Gastrocnemius medialis (tissue), 4 donors: ENCODE results near the gene BANP.
"Not testable (repeated sequence)": the region's sequence is repeated elsewhere in the genome, so short reads cannot be mapped to it uniquely, and the experiment has no call there.

ENCODE experiments used
- CTCF ChIP-seq, 5 experiments: fragments of 450-650 bp in 3 of 5; fragments of 200-600 bp in 2 of 5; sonication (generic) in 2 of 5; IDR thresholded peaks in 4 of 5; conservative IDR thresholded peaks in 1 of 5; 1 replicate in 4 of 5; 2 replicates in 1 of 5; pipeline ENCODE4 v1.5.1; 2016 to 2019; ENCODE audit warnings: antibody characterized with exemption in 5 of 5, mild to moderate bottlenecking in 3 of 5, moderate library complexity in 3 of 5
- POLR2A ChIP-seq, 2 donors: fragments of 450-650 bp; IDR thresholded peaks; one replicate each; pipeline ENCODE4 v1.6.1; 2017; ENCODE audit warnings: antibody characterized with exemption in 2 of 2, mild to moderate bottlenecking in 2 of 2, moderate library complexity in 2 of 2

DNA sequence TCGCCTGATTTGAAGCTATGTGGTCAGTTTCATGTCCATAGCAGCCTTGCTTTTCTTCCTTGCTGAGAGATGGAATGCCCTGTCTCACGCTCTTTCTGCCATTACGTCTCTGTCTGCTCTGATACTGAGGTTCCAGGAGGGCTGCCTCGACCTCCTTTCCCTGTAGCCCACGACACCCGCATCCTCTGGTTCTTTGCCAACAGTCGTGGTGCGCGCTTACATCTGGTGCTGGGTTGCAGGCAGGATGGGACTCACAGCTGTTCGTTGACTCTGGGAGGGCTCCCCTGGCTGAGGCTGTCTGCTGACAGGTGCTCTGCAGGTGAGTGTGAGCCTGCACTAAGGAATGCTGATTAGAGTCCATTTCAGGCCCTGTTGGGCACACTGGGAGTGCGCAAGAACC, 90.3 kb downstream of the BANP start:
- TF ChIP-seq CTCF (IDR thresholded peaks at IDR 0.05 in 4 of 5, conservative IDR thresholded peaks at IDR 0.05 in 1 of 5); POLR2A (IDR thresholded peaks at IDR 0.05): not testable (repeated sequence)
